Measurements from ENCODE around the gene HBA2. TPM values are rescaled to one million over a fixed set of nuclear protein-coding genes. Genes with fewer than 3 reads are reported as not detected.

HBA2 gene
- total RNA-seq, 2 experiments from 2014 or later = not detected

Other genes with a start within 250 kb of the HBA2 start
- gene POLR3K, start 119.3 kb upstream of the HBA2 start, total RNA-seq = 10 to 100 TPM; 47.7 to 48.2 TPM
- gene SNRNP25, start 119.0 kb upstream of the HBA2 start, total RNA-seq = 10 to 100 TPM; 62.3 to 63.2 TPM
- under 1 TPM in 1 of 2 experiments, not detected in 1; 0.40 TPM for gene RHBDF1, start 100.2 kb upstream of the HBA2 start, total RNA-seq
- gene MPG, start 94.7 kb upstream of the HBA2 start, total RNA-seq = 10 to 100 TPM; 48.6 to 49.3 TPM
- gene NPRL3, start 34.2 kb upstream of the HBA2 start, total RNA-seq = 10 to 100 TPM; 30.8 to 36.8 TPM
- gene HBZ, start 20.2 kb upstream of the HBA2 start, total RNA-seq = not detected
- gene HBM, start 6.9 kb upstream of the HBA2 start, total RNA-seq = not detected
- not detected for gene HBA1, start 3.8 kb downstream of the HBA2 start, total RNA-seq
- gene HBQ1, start 7.6 kb downstream of the HBA2 start, total RNA-seq = not detected
- 10 to 100 TPM; 56.1 to 58.4 TPM for gene LUC7L, start 56.6 kb downstream of the HBA2 start, total RNA-seq
- 10 to 100 TPM; 10.9 to 11.8 TPM for gene FAM234A, start 61.9 kb downstream of the HBA2 start, total RNA-seq
- not detected for gene RGS11, start 103.1 kb downstream of the HBA2 start, total RNA-seq
- not detected for gene ARHGDIG, start 107.7 kb downstream of the HBA2 start, total RNA-seq
- not detected for gene PDIA2, start 110.3 kb downstream of the HBA2 start, total RNA-seq
- 10 to 100 TPM; 25.1 to 26.1 TPM for gene AXIN1, start 179.8 kb downstream of the HBA2 start, total RNA-seq
- gene MRPL28, start 197.7 kb downstream of the HBA2 start, total RNA-seq = 10 to 100 TPM; 95.3 to 95.8 TPM
- gene PGAP6, start 209.1 kb downstream of the HBA2 start, total RNA-seq = 10 to 100 TPM; 80.6 to 85.8 TPM
- gene NME4, start 224.3 kb downstream of the HBA2 start, total RNA-seq = 1 to 10 TPM; 5.2 to 6.8 TPM
- 1 to 10 TPM; 4.7 to 6.3 TPM for gene DECR2, start 229.0 kb downstream of the HBA2 start, total RNA-seq

Measured in activated CD8-positive, alpha-beta T cell treated with anti-CD3 and anti-CD28 coated beads, Interleukin-2, amount 10 ng/mL, durations not matched to agents 7 days and 5 days (primary cell).